Activated T-cell treated with anti-CD3 and anti-CD28 coated beads, Interleukin-2, amount 50 U/mL, for 48 hours (primary cell): Measurements from ENCODE around the gene DPP10.
A peak's percentile ranks its signal among the peaks of the same experiment; 100 is the strongest.
"Not testable (repeated sequence)": the region's sequence is repeated elsewhere in the genome, so short reads cannot be mapped to it uniquely, and the experiment has no call there.

Experiments used
- DNase-seq, 2 experiments: peaks; one replicate each; pipeline ENCODE4 v3.0.0-alpha.2; 2020

The DPP10 gene

DNA sequence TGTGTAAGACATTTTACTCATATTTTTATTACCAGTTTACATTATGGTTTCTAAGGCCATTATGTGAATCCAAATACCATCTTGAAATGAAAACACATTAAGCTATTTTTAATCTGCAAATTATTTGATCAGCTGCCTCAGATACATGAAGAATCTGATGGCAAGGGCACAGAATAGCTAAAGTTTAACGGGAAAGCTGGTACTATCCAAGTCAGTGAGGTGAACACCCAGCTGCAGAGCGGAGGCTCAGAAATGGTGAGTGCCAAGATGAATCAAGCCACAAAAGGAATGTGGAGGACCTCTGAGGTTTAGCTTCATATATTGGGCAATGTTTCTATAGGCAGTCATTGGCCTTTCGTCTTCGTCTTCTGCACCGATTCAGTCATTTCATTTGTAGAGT, 75.1 kb downstream of the DPP10 start:
- DNase-seq: no peak

GRCh38 chr2:114518738-114519137, 76.3 kb downstream of the DPP10 start:
- DNase-seq: no peak

DNA sequence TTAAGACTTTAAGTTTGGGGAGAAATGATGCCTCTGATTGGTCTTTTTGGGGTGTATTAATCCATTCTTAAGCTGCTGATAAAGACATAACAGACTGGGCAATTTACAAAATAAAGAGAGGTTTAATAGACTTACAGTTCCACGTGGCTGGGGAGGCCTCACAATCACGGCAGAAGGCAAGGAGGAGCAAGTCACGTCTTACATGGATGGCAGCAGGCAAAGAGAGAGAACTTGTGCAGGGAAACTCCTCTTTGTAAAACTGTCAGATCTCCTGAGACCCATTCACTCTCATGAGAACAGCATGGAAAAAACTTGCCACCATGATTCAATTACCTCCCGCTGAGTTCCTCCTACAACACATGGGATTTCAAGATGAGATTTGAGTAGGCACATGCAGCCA, 80.2 kb downstream of the DPP10 start:
- not testable (repeated sequence) for DNase-seq

DNA sequence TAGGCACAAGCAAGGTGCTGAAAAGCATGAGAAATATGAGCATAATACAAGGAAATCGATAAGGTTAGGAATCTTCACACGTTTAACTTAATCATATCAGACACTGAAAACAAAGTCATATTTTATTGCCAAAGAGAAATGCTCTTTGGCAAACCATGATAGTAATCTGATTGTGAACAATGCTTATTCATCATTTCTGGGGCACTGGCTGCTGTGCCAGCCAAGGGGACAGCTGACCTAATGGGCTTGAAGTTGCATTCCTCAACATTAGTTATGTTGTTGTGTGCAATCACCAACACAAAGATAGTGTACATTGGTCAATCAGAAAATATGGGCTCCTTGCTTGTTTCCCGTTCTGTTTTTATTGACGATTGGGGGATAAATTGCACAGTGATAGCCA, 83.5 kb downstream of the DPP10 start:
- no peak for DNase-seq

DNA sequence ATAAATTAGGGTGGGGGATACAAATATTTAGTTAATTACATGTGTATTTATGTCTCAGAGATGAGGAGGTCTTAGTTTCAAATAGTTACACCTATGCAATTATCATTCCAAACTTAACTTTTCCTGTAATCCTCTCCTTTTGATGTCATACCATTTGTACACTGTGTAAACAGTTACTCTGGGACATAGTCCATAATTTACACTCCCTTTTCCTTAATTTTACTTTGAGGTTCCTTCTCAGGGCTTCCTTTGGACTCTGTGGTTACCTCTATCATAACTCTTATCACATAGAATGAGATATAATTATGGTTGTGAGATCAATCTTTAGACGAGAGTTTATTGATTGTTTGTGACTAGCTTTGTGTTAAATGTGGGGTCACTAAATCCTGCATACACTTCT, 84.4 kb downstream of the DPP10 start:
- DNase-seq: no peak

DNA sequence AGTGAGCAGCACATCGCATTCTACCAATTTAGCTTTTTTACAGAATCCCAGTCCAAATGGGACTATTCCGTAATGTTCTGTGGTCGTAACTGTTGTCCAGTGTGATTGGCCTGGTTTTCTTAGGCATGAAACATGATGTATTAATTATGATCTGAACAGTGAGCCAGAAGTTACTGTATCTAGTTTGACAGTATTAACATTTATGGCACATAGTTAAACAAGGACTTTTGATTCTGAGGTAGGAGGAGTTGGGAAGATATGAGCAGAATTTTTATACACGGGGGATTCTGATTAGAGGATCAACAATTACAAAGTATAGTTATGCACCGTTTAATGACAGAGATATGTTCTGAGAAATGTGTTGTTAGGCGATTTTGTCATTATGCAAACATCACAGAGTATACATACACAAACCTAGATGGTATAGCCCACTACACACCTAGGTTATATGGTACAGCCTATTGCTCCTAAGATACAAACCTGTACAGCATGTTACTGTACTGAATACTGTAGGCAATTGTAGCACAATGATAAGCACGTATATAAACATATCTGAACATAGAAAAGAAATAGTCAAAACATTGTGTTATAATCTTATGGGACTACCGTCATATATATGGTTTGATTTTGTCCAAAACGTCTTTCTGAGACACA, 85.0 kb downstream of the DPP10 start:
- DNase-seq: no peak

DNA sequence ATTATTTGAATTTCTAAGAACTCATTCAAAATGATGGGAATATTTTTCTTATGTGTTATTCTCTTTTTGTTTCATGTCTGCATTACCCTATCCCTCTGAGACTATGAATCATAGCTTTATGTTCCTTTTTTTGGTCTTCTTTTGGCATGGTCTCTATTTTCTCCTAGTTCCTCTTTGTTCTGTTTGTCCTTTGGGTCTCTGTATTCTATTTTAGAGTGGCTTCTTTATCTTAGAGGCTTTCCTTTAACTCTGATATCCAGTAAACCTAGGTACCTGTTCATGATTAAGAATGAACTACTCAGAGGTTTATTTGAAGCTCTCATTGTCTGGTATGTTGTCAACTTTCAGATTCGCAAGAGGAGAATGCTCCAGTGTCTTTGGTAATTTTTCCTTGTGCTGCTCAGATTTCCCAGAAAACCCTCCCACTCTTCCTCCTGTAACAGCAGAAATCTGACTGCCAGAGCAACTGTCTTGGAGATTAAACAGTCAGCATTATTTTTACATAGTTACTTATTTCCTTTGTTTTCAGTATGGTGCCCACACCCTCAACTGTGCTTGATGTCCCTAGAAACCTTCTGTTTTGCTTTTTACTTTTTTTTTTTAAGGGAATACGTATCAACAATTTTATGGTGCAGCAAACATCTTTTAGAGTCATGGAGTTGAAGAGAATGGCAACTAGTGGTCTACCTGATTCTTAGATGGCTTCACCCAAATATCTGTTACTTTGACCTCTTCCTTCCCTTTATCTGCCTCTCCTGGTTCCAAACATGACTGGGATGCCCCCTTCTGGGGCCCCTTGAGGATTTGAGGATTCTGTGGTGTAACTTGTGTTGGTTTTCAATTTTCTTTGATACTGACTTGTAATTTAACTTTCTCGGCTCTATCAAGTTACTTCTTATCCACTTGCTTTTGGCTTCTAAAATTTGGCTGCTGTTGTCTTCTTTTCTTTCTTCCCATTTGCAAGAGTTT, 92.0 kb downstream of the DPP10 start:
- DNase-seq: no peak

GRCh38 chr2:114537777-114538176, 95.3 kb downstream of the DPP10 start:
- no peak for DNase-seq

- no peak for DNase-seq
These were observed 100.3 kb downstream of the DPP10 start for GRCh38 chr2:114542695-114543094.

DNA sequence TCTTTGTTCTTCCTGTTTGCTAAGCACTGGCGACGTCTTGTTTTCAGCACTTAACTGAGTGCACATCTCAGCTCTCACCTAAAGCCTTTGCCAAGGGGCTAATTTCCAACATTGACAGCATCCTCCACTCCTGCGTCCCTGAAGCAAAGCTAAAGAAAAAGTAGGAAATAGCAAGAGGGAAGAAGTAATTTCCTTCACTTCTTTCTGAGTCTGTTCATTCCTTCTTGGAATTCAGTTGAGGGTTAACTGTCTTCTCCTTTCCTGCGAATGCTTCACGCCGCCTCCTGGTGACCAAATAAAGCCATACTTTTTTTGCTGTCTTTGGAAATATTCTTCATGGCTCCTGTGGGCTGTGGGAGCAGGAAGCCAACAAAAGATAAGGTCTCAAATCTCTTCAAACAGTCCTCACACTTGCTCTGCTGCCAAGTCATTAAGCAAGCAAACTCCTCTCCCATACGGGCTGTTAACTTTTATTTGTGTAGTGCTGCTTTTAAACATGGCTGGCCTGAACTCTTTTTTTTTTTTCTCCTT, 100.9 kb downstream of the DPP10 start:
- no peak for DNase-seq

GRCh38 chr2:114545052-114545451, 102.6 kb downstream of the DPP10 start:
- DNase-seq: no peak

- no peak for DNase-seq
These were observed 104.1 kb downstream of the DPP10 start for GRCh38 chr2:114546531-114546930.

- DNase-seq: no peak
These were observed 105.7 kb downstream of the DPP10 start for GRCh38 chr2:114548151-114548550.

GRCh38 chr2:114550364-114550763, 107.9 kb downstream of the DPP10 start:
- DNase-seq: no peak

DNA sequence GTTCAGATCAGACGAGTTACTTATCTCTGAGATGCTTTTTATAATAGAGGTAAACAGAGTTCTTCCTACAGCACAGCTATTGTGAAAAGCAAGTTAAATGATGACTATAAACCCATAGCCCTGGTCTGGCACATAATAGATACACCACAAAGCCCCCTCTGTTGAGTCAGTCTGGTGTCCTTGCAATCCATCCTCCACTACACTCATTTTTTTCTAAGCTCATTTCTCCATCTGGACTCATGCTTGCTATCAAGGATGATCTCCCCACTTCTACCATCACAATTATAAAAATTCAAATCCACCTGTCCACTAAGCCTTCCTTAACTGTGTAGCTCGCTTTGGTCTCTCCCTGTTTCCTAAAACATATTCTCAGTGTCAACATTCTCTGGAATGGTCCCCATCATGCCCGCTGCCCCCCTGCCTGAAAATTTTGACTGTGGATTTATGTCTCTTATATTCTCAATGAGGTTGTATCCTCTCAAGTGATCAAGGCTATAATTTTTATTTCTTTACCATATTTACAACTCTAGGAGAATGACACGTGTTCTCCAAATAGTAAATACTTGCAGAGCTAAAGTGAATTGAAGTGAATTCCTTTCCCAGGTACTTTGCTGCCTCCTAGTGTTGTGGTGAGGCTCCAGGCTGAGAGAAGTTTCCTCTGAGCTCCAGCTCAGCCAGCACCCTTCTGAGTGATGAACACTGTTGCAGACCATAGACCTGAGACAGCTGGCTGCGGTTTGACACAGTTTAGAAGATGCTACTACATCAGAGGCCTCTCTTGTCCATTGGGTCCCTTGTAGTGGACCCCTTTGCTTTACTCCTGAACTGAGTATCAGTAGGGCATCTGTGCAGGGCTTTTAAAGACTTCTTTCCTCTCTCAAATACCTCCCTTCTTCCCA, 108.7 kb downstream of the DPP10 start:
- peak in 1 of 2 experiments; percentile 18 for DNase-seq

DNA sequence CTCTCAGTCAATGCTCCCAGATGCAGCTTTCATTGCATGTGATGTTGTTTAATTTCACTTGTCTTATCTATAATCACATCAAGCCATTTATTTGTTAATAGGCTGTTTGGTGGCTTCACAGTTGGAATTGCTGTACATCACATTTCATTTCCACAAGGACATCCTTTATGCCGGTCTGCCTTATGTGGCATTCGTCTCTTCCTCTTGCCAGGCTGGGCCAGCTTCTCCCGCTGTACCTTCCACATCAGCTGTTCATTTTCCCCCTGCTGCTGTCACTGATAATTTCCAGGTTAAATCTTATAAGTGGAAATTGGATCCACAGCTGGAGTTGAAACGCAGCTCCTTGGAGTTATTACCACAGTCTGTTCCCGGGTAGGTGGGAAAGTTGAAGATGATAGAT, 110.6 kb downstream of the DPP10 start:
- no peak for DNase-seq

GRCh38 chr2:114569166-114569565, 126.7 kb downstream of the DPP10 start:
- DNase-seq: no peak

GRCh38 chr2:114577657-114578056, 135.2 kb downstream of the DPP10 start:
- no peak for DNase-seq

DNA sequence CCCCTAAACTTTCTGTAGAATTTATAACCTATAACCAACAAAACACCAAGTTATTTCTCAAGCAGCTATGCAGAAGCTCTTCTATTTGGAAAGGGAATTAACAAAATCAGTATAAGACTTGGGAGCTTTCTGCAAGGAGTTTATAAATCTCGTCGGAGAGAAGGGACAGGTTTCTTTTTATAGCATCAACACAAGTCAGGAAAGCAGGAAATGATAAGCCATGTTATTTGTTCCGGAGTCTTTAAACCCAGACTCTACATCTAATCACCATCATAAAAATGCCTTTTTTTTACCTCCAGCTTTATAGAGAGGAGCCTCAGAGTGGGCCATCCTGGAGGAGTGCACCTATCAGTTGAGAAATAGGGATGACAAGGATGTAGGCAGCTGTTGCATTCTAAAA, 137.1 kb downstream of the DPP10 start:
- no peak for DNase-seq

- no peak for DNase-seq
These were observed 138.2 kb downstream of the DPP10 start for GRCh38 chr2:114580691-114581090.

GRCh38 chr2:114598329-114598728, 155.9 kb downstream of the DPP10 start:
- DNase-seq: no peak

DNA sequence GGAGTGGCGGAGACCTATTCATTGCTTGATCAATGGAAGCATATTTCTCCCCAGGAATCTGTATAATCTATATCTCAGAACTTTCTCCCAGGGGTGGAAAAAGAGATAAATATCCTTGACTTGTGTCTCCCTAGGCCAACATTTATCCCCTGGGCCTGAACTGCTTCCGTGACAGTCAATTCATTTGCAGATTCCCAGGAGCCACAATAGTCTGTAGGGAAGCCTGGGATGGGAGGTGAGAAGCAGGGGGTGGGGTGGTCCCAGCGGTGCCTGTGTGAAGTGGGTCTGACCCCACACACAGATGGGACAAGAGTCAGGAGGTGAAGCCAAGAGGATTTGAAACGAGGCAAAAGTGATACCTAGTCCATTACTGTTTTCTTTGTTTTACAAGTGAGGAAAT, 166.8 kb downstream of the DPP10 start:
- no peak for DNase-seq

DNA sequence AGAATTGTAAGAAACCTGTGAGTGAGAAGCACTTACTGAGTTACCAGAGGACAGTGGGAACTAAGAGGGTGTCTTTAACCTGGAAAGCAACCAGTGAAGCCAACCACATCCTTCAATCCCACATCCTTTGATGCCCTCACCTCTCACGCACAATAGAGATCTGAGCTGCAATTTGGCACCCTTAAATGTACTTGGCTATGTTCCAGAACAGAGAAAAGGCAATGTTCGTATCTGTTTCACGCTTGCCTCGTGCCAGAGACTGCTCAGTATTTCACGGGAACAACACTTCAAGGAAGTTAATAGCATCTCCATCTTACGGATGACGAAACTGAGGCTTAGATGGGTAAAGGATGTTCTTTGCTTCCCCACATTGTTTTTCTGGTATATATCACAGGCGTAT, 167.4 kb downstream of the DPP10 start:
- DNase-seq: no peak
